ENCODE measurements around the gene FGB. TPM values are rescaled to one million over a fixed set of nuclear protein-coding genes. Genes with fewer than 3 reads are reported as not detected.

Gene FGB
- total and polyA plus RNA-seq, 2 donors (not counting 3 experiments of a cell fraction or from before 2014, with no cell fraction given) = not detected

DNA sequence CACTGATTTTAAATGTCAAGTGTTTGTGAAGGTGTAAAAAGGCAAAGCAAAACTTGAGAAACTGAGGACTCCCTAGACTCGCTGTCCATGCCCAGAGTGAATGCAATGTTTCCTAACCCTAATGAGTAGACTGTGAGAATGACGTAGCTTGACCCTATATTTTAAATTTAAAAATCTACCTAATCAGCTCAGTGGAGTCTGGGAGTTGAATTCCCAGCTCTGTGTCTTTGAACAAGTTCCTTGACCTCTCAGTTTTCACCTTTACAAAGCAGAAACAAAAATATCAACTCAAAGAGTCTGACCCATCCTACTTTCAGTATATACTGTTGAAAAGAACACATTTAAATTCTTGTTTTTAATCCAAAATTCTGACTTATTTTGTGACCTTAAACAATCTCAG lies 25.4 kb downstream of the FGB start:
- POLR2A ChIA-PET = no interaction called here
- CTCF ChIA-PET = interaction anchor here (1.1 to 2.0 kb wide), 2 partner anchors 22 to 36 kb away, joined by 3 to 6 read pairs; no protein-coding TSS in a partner anchor
- H2AFZ ChIP-seq (ENCODE audit: low read depth, low read length) = no peak overlapping the region
- no peak overlapping the region for H3K4me3 ChIP-seq (replicated peaks in 1 of 3; ENCODE audit: insufficient read depth in 1 of 3, low read depth in 1 of 3, low read length in 3 of 3)
- no peak for TF ChIP-seq JUN (IDR thresholded peaks at IDR 0.05; ENCODE audit: borderline replicate concordance, insufficient read depth, insufficient read length, low read depth)
- no peak for TF ChIP-seq GATA2 (IDR thresholded peaks at IDR 0.05; ENCODE audit: insufficient read depth, insufficient read length, low read depth, low read length)
- no peak for TF ChIP-seq POLR2AphosphoS5 (IDR thresholded peaks at IDR 0.05; ENCODE audit: insufficient read depth, low read depth, low read length)
- TF ChIP-seq FOS (IDR thresholded peaks at IDR 0.05; ENCODE audit: borderline replicate concordance, insufficient read depth, low read length) = no peak
- no peak for TF ChIP-seq MYC (IDR thresholded peaks at IDR 0.05; ENCODE audit: low read depth, low read length)
- H4K20me1 ChIP-seq (replicated peaks; ENCODE audit: control insufficient read depth, extremely low read depth, insufficient read depth, low read length) = no peaks in the 10 kb centered on the region
- FAIRE-seq = no peak
- H3K9me1 ChIP-seq (replicated peaks; ENCODE audit: control insufficient read depth, extremely low read depth, insufficient read depth, low read length) = no peaks in the 10 kb centered on the region
- H3K4me2 ChIP-seq (ENCODE audit: insufficient read depth, low read length) = no peak overlapping the region
- dilution Hi-C loops (cut with MboI; ENCODE audit: extremely low pct_ligation_motif_present, low sequenced_read_pairs) = no loop called here
- no TSS peak for BruUV-seq (replicated peaks)
- no peaks in the 10 kb centered on the region for H3K79me2 ChIP-seq (ENCODE audit: control insufficient read depth, insufficient read depth, low read length)
- peaks cover 0 to 4% of the 10 kb centered on the region in 2 experiments for H3K27me3 ChIP-seq (ENCODE audit: control insufficient read depth in 2 of 2, insufficient read depth in 2 of 2, low read length in 2 of 2)
- no peak overlapping the region for H3K27ac ChIP-seq (ENCODE audit: insufficient read depth, low read depth, low read length)
- no peaks in the 10 kb centered on the region for H3K9me3 ChIP-seq (replicated peaks; ENCODE audit: control insufficient read depth, insufficient read depth, low read length)
- no peaks in the 10 kb centered on the region for H3K36me3 ChIP-seq (ENCODE audit: control insufficient read depth in 2 of 2, extremely low read depth in 1 of 2, insufficient read depth in 2 of 2, low read length in 2 of 2)
- H3K4me1 ChIP-seq (ENCODE audit: control insufficient read depth, extremely low read depth, insufficient read depth, low read length) = no peaks in the 10 kb centered on the region
- DNase-seq (ENCODE audit: low read depth, low spot score) = no peak
- intact Hi-C loops (cut with micrococcal nuclease) = no loop called here
- no peak overlapping the region for H3K9ac ChIP-seq (replicated peaks; ENCODE audit: extremely low read depth, insufficient read depth, low read length)

DNA sequence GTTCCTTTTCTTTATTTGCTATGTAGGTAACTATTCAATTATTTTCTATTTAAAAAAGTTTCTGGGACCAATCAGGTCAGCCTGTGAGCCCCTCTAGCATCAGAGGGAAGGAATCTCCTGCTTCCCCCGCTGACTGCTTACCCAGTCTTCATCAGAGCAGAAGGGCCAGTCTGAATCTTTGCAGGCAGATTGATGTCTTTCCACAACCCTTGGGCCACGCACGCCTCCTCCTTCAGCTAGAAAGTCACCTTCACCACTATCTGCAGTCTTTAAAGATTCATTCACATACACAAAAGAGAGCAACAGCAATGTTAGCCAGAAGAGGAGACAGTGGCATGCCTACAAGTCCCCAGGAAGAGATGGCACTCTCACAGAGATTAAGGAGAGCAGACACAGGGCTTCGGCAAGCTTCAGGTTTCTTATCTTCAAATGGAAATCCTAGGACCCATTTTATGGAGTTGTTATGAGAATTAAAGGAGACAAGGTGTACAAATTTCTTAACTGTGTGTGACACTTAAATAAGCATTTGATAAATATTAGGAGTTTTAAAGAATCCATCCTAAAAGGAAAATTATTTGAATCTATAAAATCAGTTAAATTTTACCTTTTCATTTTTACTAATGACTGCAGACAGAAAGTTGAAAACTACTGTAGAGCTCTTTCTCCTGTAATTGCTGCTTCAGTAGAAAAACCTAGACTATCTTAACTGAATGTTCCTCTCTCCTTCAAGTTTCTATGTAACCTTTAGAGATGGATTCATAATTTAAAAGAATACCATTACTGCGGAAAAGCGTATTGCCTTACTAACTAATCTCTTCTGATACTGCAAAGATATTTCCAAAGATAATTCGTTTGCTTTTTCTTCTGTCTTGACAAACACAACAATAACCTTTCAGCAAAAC lies 26.7 kb downstream of the FGB start:
- H3K9me1 ChIP-seq (replicated peaks; ENCODE audit: control insufficient read depth, extremely low read depth, insufficient read depth, low read length) = no peaks in the 10 kb centered on the region
- intact Hi-C loops (cut with micrococcal nuclease) = no loop called here
- H3K9me3 ChIP-seq (replicated peaks; ENCODE audit: control insufficient read depth, insufficient read depth, low read length) = no peaks in the 10 kb centered on the region
- peaks cover 0 to 4% of the 10 kb centered on the region in 2 experiments for H3K27me3 ChIP-seq (ENCODE audit: control insufficient read depth in 2 of 2, insufficient read depth in 2 of 2, low read length in 2 of 2)
- no peak overlapping the region for H3K4me3 ChIP-seq (replicated peaks in 1 of 3; ENCODE audit: insufficient read depth in 1 of 3, low read depth in 1 of 3, low read length in 3 of 3)
- FAIRE-seq (no peak), DNase-seq (ENCODE audit: low read depth, low spot score) (no peak)
- dilution Hi-C loops (cut with MboI; ENCODE audit: extremely low pct_ligation_motif_present, low sequenced_read_pairs) = no loop called here
- TF ChIP-seq JUN (IDR thresholded peaks at IDR 0.05; ENCODE audit: borderline replicate concordance, insufficient read depth, insufficient read length, low read depth) (no peak), POLR2A (IDR thresholded peaks at IDR 0.05; ENCODE audit: low read depth, low read length) (no peak)
- TF ChIP-seq, protein P1, sequence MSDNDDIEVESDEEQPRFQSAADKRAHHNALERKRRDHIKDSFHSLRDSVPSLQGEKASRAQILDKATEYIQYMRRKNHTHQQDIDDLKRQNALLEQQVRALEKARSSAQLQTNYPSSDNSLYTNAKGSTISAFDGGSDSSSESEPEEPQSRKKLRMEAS (IDR thresholded peaks at IDR 0.05; ENCODE audit: insufficient read depth, insufficient read length) = no peak
- no peak overlapping the region for H3K9ac ChIP-seq (replicated peaks; ENCODE audit: extremely low read depth, insufficient read depth, low read length)
- POLR2A ChIA-PET = no interaction called here
- H3K4me1 ChIP-seq (ENCODE audit: control insufficient read depth, extremely low read depth, insufficient read depth, low read length) = no peaks in the 10 kb centered on the region
- H3K27ac ChIP-seq (ENCODE audit: insufficient read depth, low read depth, low read length) = no peak overlapping the region
- H3K36me3 ChIP-seq (ENCODE audit: control insufficient read depth in 2 of 2, extremely low read depth in 1 of 2, insufficient read depth in 2 of 2, low read length in 2 of 2) = no peaks in the 10 kb centered on the region
- no peak overlapping the region for H2AFZ ChIP-seq (ENCODE audit: low read depth, low read length)
- H4K20me1 ChIP-seq (replicated peaks; ENCODE audit: control insufficient read depth, extremely low read depth, insufficient read depth, low read length) = no peaks in the 10 kb centered on the region
- H3K4me2 ChIP-seq (ENCODE audit: insufficient read depth, low read length) = no peak overlapping the region
- H3K79me2 ChIP-seq (ENCODE audit: control insufficient read depth, insufficient read depth, low read length) = no peaks in the 10 kb centered on the region
- CTCF ChIA-PET = interaction anchor here (1.1 to 2.2 kb wide), 3 partner anchors 21 to 35 kb away, joined by 3 to 6 read pairs (median 4); no protein-coding TSS in a partner anchor
- BruUV-seq (replicated peaks) = no TSS peak

All from endothelial cell of umbilical vein (primary cell).